ENCODE results near the gene C1QTNF12.

DNA sequence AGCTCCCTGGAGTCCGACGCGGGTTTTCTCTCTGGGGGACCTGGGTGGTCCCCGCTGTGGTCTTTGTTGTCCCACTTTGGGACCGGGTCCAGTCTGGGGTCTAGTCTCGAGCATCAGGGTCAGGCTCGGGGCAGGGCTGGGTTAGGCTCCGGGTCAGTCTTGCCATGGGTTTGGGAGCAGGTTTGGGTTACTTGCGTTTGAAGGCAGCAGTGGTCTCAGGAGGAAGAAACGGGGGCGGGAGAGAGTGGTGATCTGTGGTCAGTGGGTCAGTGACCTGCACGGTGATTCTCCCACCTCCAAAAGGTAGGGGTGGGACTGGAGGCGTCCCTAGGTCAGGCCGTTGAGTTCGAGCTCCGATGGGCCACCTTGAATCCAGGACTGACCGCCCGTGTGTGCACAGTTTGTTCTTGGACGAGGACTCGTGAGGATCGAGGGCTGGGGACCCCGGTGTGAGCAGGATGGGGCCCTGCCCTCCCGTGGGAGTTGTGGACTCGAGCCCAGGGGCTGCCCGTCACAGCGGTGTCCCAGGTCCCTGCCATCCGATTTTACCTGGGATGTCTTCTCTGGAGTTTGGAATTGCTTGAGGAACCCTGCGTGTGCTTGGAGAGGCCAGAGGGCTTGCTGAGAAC is 12.2 kb downstream of the C1QTNF12 start:
- TF ChIP-seq, protein P1, sequence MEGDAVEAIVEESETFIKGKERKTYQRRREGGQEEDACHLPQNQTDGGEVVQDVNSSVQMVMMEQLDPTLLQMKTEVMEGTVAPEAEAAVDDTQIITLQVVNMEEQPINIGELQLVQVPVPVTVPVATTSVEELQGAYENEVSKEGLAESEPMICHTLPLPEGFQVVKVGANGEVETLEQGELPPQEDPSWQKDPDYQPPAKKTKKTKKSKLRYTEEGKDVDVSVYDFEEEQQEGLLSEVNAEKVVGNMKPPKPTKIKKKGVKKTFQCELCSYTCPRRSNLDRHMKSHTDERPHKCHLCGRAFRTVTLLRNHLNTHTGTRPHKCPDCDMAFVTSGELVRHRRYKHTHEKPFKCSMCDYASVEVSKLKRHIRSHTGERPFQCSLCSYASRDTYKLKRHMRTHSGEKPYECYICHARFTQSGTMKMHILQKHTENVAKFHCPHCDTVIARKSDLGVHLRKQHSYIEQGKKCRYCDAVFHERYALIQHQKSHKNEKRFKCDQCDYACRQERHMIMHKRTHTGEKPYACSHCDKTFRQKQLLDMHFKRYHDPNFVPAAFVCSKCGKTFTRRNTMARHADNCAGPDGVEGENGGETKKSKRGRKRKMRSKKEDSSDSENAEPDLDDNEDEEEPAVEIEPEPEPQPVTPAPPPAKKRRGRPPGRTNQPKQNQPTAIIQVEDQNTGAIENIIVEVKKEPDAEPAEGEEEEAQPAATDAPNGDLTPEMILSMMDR (conservative IDR thresholded peaks at IDR 0.05; ENCODE audit: low read length), result no peak
- no peak for TF ChIP-seq EZH2phosphoT487 (IDR thresholded peaks at IDR 0.05; ENCODE audit: borderline replicate concordance, low read depth, low read length)

All from OCI-LY7 (cell line).